H1 (cell line): ENCODE data around the gene POGK. TPM values are rescaled to one million over a fixed set of nuclear protein-coding genes. Genes with fewer than 3 reads are reported as not detected.
A peak's percentile ranks its signal among the peaks of the same experiment; 100 is the strongest.

ENCODE experiments used
- CTCF ChIA-PET: fragments of 300-600 bp; sonication (Branson Sonifier 250); formaldehyde crosslinking; loops from one replicate; lab custom pipeline; 2021; ENCODE audit not compliant: partially characterized antibody; lab: Charles Lee
- POLR2A ChIA-PET: fragments of 300-600 bp; sonication (Branson Sonifier 250); formaldehyde crosslinking; loops from one replicate; lab custom pipeline; 2021; ENCODE audit warnings: inconsistent platforms; ENCODE audit not compliant: partially characterized antibody; lab: Charles Lee
- DNase-seq, 2 experiments: peaks; one replicate each; pipeline versions ENCODE4 v3.0.0 to v3.0.0-alpha.2; 2010 to 2022; ENCODE audit warnings: low spot score in 2 of 2, low read depth in 1 of 2, mixed read lengths in 1 of 2
- FAIRE-seq: peaks from 2 replicates; lab custom pipeline; 2011; peaks lifted over from hg19 to GRCh38; lab: Jason Lieb, UNC
- H2AFZ ChIP-seq: 2 replicates; pipeline ENCODE4 v1.8.1; 2012; ENCODE audit warnings: low read length, inconsistent platforms
- H2AK5ac ChIP-seq: 2 replicates; pipeline ENCODE4 v1.6.1; 2013; ENCODE audit warnings: low read depth, low read length
- H2BK120ac ChIP-seq: replicated peaks from 2 replicates; pipeline ENCODE3; 2013; ENCODE audit warnings: low read depth, low read length, inconsistent platforms
- H2BK12ac ChIP-seq: 2 replicates; pipeline ENCODE4 v1.6.1; 2013; ENCODE audit warnings: low read depth, low read length
- H2BK15ac ChIP-seq: 2 replicates; pipeline ENCODE4 v1.6.1; 2013; ENCODE audit warnings: low read length
- H2BK20ac ChIP-seq: 2 replicates; pipeline ENCODE4 v1.6.1; 2013; ENCODE audit warnings: low read length
- H2BK5ac ChIP-seq: 2 replicates; pipeline ENCODE4 v1.6.1; 2013; ENCODE audit warnings: low read depth, low read length
- H3K14ac ChIP-seq: 2 replicates; pipeline ENCODE4 v1.6.1; 2013; ENCODE audit warnings: inconsistent platforms; ENCODE audit not compliant: insufficient read length
- H3K18ac ChIP-seq: 2 replicates; pipeline ENCODE4 v1.6.1; 2013; ENCODE audit warnings: low read length; ENCODE audit errors: extremely low read depth
- H3K23ac ChIP-seq: 2 replicates; pipeline ENCODE4 v1.6.1; 2013; ENCODE audit warnings: inconsistent platforms; ENCODE audit not compliant: insufficient read length
- H3K23me2 ChIP-seq: 2 replicates; pipeline ENCODE4 v1.6.1; 2013; ENCODE audit warnings: low read depth, low read length
- H3K27ac ChIP-seq: 2 replicates; pipeline ENCODE4 v1.6.1; 2011; ENCODE audit warnings: low read depth, low read length, inconsistent platforms
- H3K27me3 ChIP-seq, 4 experiments: replicated peaks in 1 of 4; 1 replicate in 1 of 4; 2 replicates in 3 of 4; pipeline versions ENCODE4 v1.6.1 to v1.8.1; 2011 to 2013; ENCODE audit warnings: low read length in 3 of 4, mild to moderate bottlenecking in 3 of 4, inconsistent platforms in 2 of 4, mixed read lengths in 2 of 4, moderate library complexity in 1 of 4; ENCODE audit not compliant: control insufficient read depth in 3 of 4, insufficient read depth in 3 of 4; ENCODE audit errors: extremely low read depth in 1 of 4
- H3K36me3 ChIP-seq, 4 experiments: 2 replicates each; pipeline versions ENCODE4 v1.6.1 to v1.8.1; 2011 to 2013; ENCODE audit warnings: mild to moderate bottlenecking in 4 of 4, low read length in 3 of 4, moderate library complexity in 2 of 4, control low read depth in 1 of 4, inconsistent platforms in 1 of 4; ENCODE audit not compliant: insufficient read depth in 4 of 4, control insufficient read depth in 2 of 4
- H3K4ac ChIP-seq: replicated peaks from 2 replicates; pipeline ENCODE3; 2013; ENCODE audit warnings: low read length, low read depth, mixed read lengths, inconsistent platforms; ENCODE audit not compliant: insufficient read length
- H3K4me1 ChIP-seq, 4 experiments: replicated peaks in 1 of 4; 1 replicate in 1 of 4; 2 replicates in 3 of 4; pipeline versions ENCODE4 v1.6.1 to v1.8.1; 2011 to 2013; ENCODE audit warnings: low read length in 3 of 4, inconsistent platforms in 2 of 4, mixed read lengths in 1 of 4; ENCODE audit not compliant: insufficient read depth in 4 of 4, control insufficient read depth in 3 of 4
- H3K4me2 ChIP-seq, 2 experiments: 2 replicates each; pipeline versions ENCODE4 v1.6.1 to v1.8.1; 2011 to 2013; ENCODE audit warnings: low read depth in 2 of 2, low read length in 2 of 2, control low read depth in 1 of 2, inconsistent platforms in 1 of 2, mild to moderate bottlenecking in 1 of 2; ENCODE audit not compliant: insufficient read depth in 1 of 2
- H3K4me3 ChIP-seq, 4 experiments: fragments of 200-600, 300-600 bp in 1 of 4; sonication (generic), shearing (Covaris generic), sonication (Bioruptor Twin) in 1 of 4; 2 replicates each; pipeline versions ENCODE4 v1.5.1 to v1.8.1; 2011 to 2016; ENCODE audit warnings: low read length in 4 of 4, low read depth in 3 of 4, control low read depth in 2 of 4, inconsistent platforms in 2 of 4, mild to moderate bottlenecking in 2 of 4, mixed read lengths in 1 of 4, moderate library complexity in 1 of 4; ENCODE audit not compliant: insufficient read depth in 2 of 4; ENCODE audit errors: extremely low read depth in 1 of 4
- H3K56ac ChIP-seq: replicated peaks from 2 replicates; pipeline ENCODE3; 2013; ENCODE audit warnings: low read depth, mild to moderate bottlenecking, mixed read lengths, low read length, inconsistent platforms; ENCODE audit not compliant: insufficient read length
- H3K79me1 ChIP-seq: 2 replicates; pipeline ENCODE4 v1.6.1; 2013; ENCODE audit warnings: low read depth, low read length, control low read depth
- H3K79me2 ChIP-seq, 2 experiments: 2 replicates each; pipeline versions ENCODE4 v1.6.1 to v1.8.1; 2012 to 2013; ENCODE audit warnings: low read length in 2 of 2, mild to moderate bottlenecking in 2 of 2, inconsistent platforms in 1 of 2; ENCODE audit not compliant: insufficient read depth in 2 of 2, control insufficient read depth in 1 of 2
- H3K9ac ChIP-seq, 4 experiments: replicated peaks in 1 of 4; 1 replicate in 1 of 4; 2 replicates in 3 of 4; pipeline versions ENCODE4 v1.6.1 to v1.8.1; 2011 to 2013; ENCODE audit warnings: low read depth in 3 of 4, low read length in 3 of 4, control low read depth in 2 of 4, mild to moderate bottlenecking in 2 of 4, moderate library complexity in 2 of 4, inconsistent platforms in 1 of 4; ENCODE audit errors: extremely low read depth in 1 of 4
- H3K9me3 ChIP-seq, 2 experiments: 2 replicates each; pipeline versions ENCODE4 v1.6.1 to v1.8.1; 2012 to 2013; ENCODE audit warnings: mild to moderate bottlenecking in 2 of 2, moderate library complexity in 2 of 2, control low read depth in 1 of 2, inconsistent platforms in 1 of 2, low read depth in 1 of 2, low read length in 1 of 2, mixed read lengths in 1 of 2; ENCODE audit not compliant: insufficient read depth in 2 of 2
- H4K20me1 ChIP-seq, 2 experiments: replicated peaks in 1 of 2; 2 replicates each; pipeline versions ENCODE3 to v1.8.1; 2011 to 2013; ENCODE audit warnings: inconsistent platforms in 2 of 2, low read length in 2 of 2, mild to moderate bottlenecking in 1 of 2; ENCODE audit not compliant: insufficient read depth in 2 of 2, control insufficient read depth in 1 of 2
- H4K5ac ChIP-seq: 2 replicates; pipeline ENCODE4 v1.6.1; 2013; ENCODE audit warnings: low read length, low read depth, mixed read lengths, inconsistent platforms; ENCODE audit not compliant: insufficient read length
- H4K8ac ChIP-seq: 2 replicates; pipeline ENCODE4 v1.8.0; 2013; ENCODE audit warnings: mild to moderate bottlenecking, moderate library complexity, low read length, inconsistent platforms; ENCODE audit not compliant: insufficient read depth; ENCODE audit errors: extremely low read depth
- H4K91ac ChIP-seq: replicated peaks from 2 replicates; pipeline ENCODE3; 2013; ENCODE audit warnings: low read length, mixed read lengths, inconsistent platforms; ENCODE audit not compliant: insufficient read length
- EZH2 ChIP-seq: fragments of 200-600 bp; sonication (generic); IDR thresholded peaks from 2 replicates; pipeline ENCODE4 v1.7.1; 2012; ENCODE audit warnings: low read depth, mild to moderate bottlenecking, moderate library complexity, low read length, inconsistent platforms; ENCODE audit not compliant: severe bottlenecking
- HDAC2 ChIP-seq, 2 experiments: fragments of 300-600 bp in 1 of 2; sonication (generic) in 1 of 2; IDR thresholded peaks; 2 replicates each; pipeline ENCODE4 v1.6.1; 2011 to 2012; ENCODE audit warnings: low read depth in 2 of 2, low read length in 2 of 2, mild to moderate bottlenecking in 2 of 2, moderate library complexity in 2 of 2, borderline replicate concordance in 1 of 2, inconsistent platforms in 1 of 2
- KDM1A ChIP-seq: fragments of 200-600, 300-600 bp; sonication (generic); IDR thresholded peaks from 2 replicates; pipeline ENCODE4 v1.7.1; 2016; ENCODE audit warnings: mild to moderate bottlenecking, low read length, borderline replicate concordance
- NANOG ChIP-seq: IDR thresholded peaks from 2 replicates; pipeline ENCODE4 v1.6.1; 2011; ENCODE audit warnings: low read length, low read depth, mild to moderate bottlenecking, inconsistent platforms; ENCODE audit not compliant: insufficient read depth, poor library complexity, severe bottlenecking
- SIRT6 ChIP-seq: IDR thresholded peaks from one replicate; pipeline ENCODE4 v1.7.1; 2012; ENCODE audit warnings: low read length, inconsistent platforms
- WGBS, 2 experiments: shearing (Covaris generic) in 1 of 2; methylation state at CpG; one replicate each; pipeline versions ENCODE4 v1.1.6 to v1.1.7; 2013 to 2015; ENCODE audit warnings: low lambda C conversion rate in 2 of 2, mixed read lengths in 2 of 2, inconsistent platforms in 1 of 2, low coverage in 1 of 2, missing lambda C conversion rate in 1 of 2; ENCODE audit not compliant: insufficient replicate concordance in 2 of 2, insufficient coverage in 1 of 2, insufficient read length in 1 of 2; ENCODE audit errors: extremely low coverage in 1 of 2, missing lambda C conversion rate in 1 of 2; 5-methylcytosine and 5-hydroxymethylcytosine counted together
- polyA plus RNA-seq, 7 experiments: library from polyadenylated mRNA; depleted of rRNA in 3 of 7; stranded (reverse) in 5 of 7; unstranded in 2 of 7; fragments of >200 nt in 5 of 7; fragments of 200-250 nt in 2 of 7; gene quantifications; 1 replicate in 5 of 7; 2 replicates in 1 of 7; 4 replicates in 1 of 7; pipeline versions ENCODE4 v1.2.1 to v1.2.3, GENCODE V29; 2011 to 2013; ENCODE audit warnings: missing spikeins in 2 of 7, mixed read lengths in 2 of 7
- total RNA-seq: library from RNA; stranded (reverse); fragmentation: NEBNext Ultra II Directional; extraction: Animal tissue kit (Norgen Biotek cat#: 25700); gene quantifications from 2 replicates; pipeline ENCODE4 v1.2.1, GENCODE V29; 2021

Gene POGK
- total and polyA plus RNA-seq, 2 of the 8 experiments (the other 6 are each of a cell fraction or from before 2014, with no cell fraction given) = 16.9 to 40.3 TPM

DNA sequence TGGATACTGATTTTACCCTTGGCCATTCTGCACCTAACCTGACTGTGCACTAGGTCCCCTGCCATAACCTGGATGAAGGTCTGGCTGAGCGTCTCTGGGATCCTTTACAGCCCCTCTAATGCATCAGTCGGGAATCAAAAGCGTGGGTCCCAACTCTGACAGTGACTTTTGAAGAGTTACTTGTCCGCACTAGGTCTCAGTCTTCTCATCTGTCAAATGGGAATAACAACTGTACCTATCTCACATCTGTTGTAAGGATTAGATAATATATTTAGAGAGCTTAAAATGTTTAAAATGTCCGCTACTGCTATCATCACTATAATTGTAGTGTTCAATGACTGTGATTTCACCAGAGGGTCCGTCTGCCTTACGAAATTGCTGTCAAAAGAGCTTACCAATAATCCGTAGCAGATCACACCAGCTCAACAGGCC, 36.0 kb downstream of the POGK start:
- no peaks in the 10 kb centered on the region for H3K27me3 ChIP-seq
- H3K4me1 ChIP-seq = peaks cover 0 to 5% (median 3%) of the 10 kb centered on the region in 4 experiments; a peak in 5 of 7 replicates
- H3K9ac ChIP-seq = peak overlapping the region in 3 of 4 experiments; percentile 1 to 94 (median 93); a peak in 5 of 7 replicates
- FAIRE-seq (no peak), DNase-seq (no peak)
- no peak overlapping the region for H3K18ac ChIP-seq
- no peak overlapping the region for H3K4ac ChIP-seq
- H2BK5ac ChIP-seq = 0 out of 2 replicates have a peak overlapping the region, but pooled peaks have one; percentile 85
- H2AFZ ChIP-seq = no peak overlapping the region
- H2BK12ac ChIP-seq = no peak overlapping the region
- 45% methylated on average over 8 of the region's 8 CpGs; no CpG with 5 or more reads in 1 of the 2 experiments for WGBS, 2 experiments
- no peaks in the 10 kb centered on the region for H3K36me3 ChIP-seq
- peaks cover 5 to 11% of the 10 kb centered on the region in 2 experiments for H4K20me1 ChIP-seq
- no peak overlapping the region for H2AK5ac ChIP-seq
- no peak overlapping the region for H2BK15ac ChIP-seq
- H3K4me2 ChIP-seq = peak overlapping the region; percentile 74 to 83
- H2BK120ac ChIP-seq = peak overlapping the region; percentile 31
- peak overlapping the region; percentile 70 to 87 (median 82) for H3K4me3 ChIP-seq
- H3K23me2 ChIP-seq = no peaks in the 10 kb centered on the region; the same call in 1 of the 2 replicates
- H3K79me1 ChIP-seq = peaks cover 3% of the 10 kb centered on the region; the same call in 1 of the 2 replicates
- no peak for TF ChIP-seq SIRT6
- TF ChIP-seq KDM1A = peak; percentile 92
- TF ChIP-seq EZH2 = no peak
- no peak for TF ChIP-seq NANOG
- no peak; a peak in 1 of 4 replicates for TF ChIP-seq HDAC2 (IDR thresholded peaks at IDR 0.05; ENCODE audit: borderline replicate concordance in 1 of 2, low read depth in 2 of 2, low read length in 2 of 2)
- no peak overlapping the region for H3K56ac ChIP-seq
- ChIA-PET CTCF (interaction anchor here (0.6 to 2.2 kb wide), 5 partner anchors 9 to 690 kb away, joined by 3 to 14 read pairs (median 7); no protein-coding TSS in a partner anchor), POLR2A (interaction anchor here (0.6 to 1.5 kb wide), 8 partner anchors 9 to 345 kb away, joined by 3 to 10 read pairs (median 4); partner anchors contain the start of gene POU2F1)
- H2BK20ac ChIP-seq = no peak overlapping the region
- no peak overlapping the region for H4K91ac ChIP-seq
- H4K8ac ChIP-seq = peak overlapping the region; percentile 94; the same call in 1 of the 2 replicates
- no peak overlapping the region for H3K23ac ChIP-seq
- H3K9me3 ChIP-seq = no peaks in the 10 kb centered on the region
- no peak overlapping the region for H3K14ac ChIP-seq
- H3K27ac ChIP-seq = peak overlapping the region; percentile 92; the same call in 1 of the 2 replicates
- H3K79me2 ChIP-seq = peaks cover 6 to 53% of the 10 kb centered on the region in 2 experiments
- peak overlapping the region; percentile 47 for H4K5ac ChIP-seq
